Measurements from ENCODE around the gene HOXA11.

Gene HOXA11

DNA sequence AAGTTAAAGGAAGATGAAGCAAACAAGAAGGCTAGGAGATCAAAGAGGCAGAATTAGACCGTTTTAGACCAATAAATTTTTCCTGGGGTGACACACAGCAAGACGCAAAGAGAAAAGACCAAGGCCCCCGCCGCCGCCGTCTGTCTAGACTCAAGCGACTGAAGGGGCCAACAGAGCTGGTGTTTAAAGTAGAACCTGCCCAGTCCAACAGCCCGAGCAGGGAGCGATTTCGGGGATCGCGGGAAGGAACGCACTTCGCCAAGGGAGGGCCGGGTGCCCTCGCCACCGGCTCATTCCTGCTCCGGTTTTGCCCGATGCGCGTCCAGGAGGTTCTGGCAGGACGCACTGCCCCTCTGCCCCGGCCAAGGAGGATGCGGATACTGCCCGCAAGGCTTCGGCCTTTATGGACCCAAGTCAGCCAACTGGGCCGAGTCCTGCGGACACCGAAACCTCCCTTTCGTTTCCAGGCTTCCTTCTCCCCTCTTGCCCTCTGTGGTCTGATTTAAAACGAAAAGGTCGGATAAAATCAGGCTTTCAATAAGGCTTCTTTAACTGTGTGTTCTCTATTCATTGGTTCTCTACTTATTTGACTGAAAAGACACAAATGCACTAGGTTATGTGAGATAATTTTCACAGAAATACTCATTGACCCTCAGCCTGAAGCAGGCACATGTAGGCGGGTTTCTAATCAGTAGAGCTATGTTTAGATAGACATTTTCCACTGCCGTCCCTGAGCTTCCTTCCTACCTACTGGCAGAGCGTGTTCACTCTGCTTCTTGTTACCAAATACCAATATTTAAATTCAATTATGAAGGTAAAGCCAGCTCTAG is 26.4 kb downstream of the HOXA11 start:
- DNase-seq (ENCODE audit: low read depth) = no peak

DNA sequence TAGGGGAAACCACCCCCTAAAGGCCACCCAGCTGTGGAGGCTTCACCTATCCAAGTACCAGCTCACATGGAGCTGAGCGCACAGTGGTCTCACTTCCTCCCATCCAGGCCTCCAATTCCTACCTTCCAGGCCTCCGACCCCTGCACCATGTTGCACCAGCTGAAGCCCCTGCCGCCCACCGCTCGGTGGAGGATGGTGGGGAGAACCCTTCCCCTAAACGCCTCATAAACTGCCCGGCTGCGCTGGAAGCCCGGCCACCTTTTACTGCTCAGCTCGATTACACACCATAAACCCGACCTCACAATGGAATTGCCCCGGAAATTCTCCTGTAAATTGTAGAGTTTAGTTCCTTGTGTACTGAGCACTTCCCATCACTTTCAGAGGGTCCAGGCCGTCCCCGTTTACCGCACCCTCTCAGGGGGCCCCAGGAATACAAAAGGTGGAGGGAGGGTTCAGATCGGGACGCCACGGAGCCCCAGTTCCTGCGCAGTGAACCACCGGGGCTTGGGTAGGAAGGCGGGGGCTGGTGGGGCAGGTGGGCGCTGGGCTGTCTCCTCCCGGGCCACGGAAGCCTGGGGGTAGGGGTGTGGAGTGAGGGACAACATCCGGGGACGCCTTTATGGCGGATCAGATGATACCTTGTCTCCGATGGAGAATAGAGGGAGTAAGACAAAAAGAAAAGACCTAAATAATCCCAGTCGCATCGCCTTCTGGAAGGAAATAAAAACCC is 27.2 kb downstream of the HOXA11 start:
- no peak for DNase-seq (ENCODE audit: low read depth)

DNA sequence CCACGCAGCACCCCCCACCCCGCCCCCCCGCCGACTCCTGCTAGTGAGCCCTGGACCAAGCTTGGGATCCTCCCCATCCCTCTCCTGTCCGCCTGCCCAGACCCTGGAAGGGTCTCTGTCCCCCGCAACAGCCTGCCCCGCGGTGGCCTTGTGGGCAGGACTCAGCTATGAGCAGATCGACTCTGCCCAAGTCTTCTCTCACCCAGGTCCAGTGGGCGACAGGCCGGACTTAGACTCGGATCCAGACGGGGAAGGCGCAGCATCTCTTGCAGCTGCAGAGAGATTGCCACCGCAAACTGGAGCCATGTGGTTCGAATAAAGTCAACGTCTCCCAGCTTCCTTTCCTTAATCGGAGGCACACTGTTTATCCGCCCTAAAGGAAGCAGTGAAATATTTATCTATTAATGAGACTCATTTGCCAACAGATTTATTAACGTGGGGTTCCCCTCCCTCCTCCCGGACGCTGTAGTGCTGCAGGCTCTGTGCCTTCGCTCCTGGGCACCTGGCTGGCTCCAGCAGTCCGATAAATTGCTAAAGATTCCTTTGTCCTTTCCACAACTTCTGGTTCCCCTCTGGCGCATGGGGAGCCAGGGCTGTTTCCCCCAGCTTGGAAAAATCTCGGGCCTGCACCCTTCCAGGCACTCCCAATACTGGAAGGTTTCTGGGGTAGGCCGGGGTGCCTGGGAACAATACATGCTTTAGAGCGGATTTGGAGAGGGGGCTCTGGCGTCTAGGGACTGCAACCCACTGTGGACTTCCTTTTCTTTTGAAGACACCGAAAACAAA is 27.9 kb downstream of the HOXA11 start:
- DNase-seq (ENCODE audit: low read depth) = no peak

DNA sequence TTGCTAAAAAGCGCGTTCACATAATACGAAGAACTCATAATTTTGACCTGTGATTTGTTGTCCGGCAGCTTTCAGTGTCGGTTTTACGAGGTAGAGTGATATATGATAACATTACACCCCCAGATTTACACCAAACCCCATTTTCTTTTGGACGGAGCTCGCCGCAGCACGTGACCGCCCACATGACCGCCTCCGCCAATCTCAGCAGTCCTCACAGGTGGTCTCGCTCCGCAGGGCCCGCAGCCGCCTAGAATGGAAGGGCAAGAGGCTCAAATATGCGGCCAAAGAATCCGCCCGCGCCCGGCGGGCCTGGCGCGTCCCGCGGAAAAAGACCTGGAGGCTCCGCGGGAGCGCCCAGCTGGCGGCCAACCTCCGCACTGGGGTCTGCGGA is 28.5 kb downstream of the HOXA11 start, which contains the start of gene HOXA7:
HOXA7 (minus strand) TSS at position 168 of the 391 bp plus-strand sequence; CDS start at position 38, 130 bp downstream.
- no peak for DNase-seq (ENCODE audit: low read depth)

DNA sequence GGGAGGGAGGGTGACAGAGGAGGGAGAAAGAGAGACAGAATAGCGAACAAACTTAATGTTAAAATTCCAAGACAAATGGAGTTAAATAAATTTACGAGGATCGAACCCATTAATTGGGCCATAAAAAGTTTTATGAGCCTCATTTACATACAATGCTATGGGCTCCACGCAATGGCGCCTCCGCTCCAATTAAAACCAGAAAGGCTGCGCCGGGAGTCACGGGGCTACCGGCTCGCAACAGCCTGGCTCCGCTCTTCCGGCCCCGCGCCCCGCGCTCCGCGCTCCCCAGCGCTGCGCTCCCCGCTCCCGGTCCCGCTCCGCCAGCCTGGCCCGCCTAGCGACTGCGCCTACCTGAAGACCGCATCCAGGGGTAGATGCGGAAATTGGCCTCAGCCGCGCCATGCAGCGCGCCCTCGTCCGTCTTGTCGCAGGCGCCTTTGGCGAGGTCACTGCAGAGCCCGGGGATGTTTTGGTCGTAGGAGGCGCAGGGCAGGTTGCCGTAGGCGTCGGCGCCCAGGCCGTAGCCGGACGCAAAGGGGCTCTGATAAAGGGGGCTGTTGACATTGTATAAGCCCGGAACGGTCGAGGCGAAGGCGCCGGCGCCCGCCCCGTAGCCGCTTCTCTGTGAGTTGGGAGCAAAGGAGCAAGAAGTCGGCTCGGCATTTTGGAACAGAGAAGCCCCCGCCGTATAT is 29.1 kb downstream of the HOXA11 start:
- no peak for DNase-seq (ENCODE audit: low read depth)

DNA sequence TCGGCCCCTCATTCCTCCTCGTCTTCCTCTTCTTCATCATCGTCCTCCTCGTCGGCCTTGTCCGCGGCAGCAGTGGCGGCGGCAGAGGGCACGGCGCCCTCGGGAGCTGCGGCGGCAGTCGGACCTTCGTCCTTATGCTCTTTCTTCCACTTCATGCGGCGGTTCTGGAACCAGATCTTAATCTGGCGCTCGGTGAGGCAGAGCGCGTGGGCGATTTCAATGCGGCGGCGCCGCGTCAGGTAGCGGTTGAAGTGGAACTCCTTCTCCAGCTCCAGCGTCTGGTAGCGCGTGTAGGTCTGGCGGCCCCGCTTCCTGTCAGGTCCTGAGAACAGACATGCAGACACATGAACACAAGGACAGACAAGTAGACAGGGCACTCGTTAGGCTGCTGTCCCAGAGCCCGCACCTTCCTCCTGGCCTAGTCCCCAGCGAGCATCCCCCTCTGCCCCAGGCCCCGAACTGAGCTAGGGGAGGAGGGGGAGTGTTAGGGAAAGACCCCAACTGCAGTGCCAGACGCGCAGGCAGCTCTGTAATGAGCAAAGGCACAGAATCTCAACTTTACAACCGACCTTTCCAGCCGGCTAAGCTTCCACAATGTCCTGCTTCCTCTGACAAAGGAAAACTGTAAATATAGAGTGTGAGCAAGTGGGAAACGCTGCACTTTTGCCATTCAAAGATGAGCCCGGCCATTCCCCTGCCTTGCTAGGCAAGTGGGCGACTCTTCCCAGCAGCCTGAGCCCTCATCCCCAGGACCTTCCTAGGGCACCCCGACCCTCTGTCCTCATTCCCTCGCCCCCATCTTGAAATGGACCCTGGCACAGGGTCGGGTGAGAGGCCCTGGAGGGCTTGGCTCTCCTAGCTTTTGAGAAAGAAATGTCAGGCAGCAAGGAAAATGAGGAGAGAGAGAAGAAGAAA is 29.9 kb downstream of the HOXA11 start:
- DNase-seq (ENCODE audit: low read depth) = no peak

DNA sequence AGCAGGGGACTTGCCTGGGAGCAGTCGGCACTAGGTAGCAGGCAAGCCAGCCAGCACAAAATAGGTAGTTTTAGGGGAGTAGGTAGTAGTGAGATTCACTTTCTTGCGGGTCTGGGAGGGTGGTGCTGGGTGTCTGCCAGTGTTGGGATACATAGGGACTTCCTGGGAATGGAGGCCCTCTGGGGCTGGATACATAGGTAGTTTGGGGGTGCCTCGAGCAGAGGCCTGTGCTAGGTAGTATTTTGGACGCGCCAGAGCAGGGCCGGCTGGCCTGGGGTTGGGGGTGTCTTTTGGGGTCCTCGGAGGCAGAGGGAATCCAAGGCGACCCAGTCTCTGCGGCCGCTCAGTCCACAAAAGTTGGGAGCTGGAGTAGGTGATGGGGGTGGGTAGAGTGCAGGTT is 30.7 kb downstream of the HOXA11 start:
- no peak for DNase-seq (ENCODE audit: low read depth)

DNA sequence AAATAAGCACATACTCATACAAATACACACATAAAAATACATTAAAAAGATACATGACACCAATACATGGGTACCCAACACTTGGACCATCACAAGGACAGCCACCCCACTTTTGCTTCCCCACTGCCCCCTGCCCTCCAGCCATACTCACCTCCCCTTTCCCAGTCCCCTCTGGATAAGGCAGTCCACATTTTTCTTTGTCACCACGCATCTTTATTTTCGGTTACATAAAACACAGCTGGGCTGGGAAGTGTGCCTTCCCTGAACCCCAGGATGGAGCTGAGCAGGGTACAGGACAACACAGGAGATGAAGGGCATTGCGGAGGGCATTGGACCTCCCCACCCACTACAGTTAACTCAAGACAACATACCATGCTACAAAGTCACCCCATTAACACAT is 31.5 kb downstream of the HOXA11 start:
- no peak for DNase-seq (ENCODE audit: low read depth)

DNA sequence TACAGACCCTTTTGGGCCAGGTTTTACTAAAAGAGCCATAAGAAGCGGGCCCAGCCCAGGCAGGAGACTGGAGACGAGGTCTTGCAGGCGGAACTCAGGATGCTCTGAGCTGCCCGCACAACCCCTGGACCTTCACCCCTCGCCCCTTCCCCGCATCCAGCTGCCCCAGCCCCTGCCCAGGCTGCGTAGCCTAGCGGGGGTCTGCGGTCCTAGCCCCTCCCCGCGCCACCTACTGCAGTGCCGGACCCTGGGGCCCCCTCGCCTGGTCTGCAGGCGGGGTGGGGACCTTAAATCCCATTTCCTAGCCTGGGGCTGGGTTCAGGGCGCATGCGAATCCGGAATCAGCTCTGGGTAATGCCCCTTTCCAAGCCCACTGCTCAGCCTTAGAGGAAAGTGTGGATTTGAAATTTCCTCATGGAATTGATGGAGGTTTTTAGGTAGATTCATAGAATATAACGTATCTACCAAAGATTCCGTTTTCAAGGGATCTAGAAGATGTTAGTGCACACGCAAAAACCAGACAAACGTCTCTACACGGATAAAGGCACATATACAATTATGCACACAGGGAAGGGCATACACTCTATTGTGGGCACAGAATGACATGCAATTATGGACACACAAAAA is 32.1 kb downstream of the HOXA11 start:
- no peak for DNase-seq (ENCODE audit: low read depth)

DNA sequence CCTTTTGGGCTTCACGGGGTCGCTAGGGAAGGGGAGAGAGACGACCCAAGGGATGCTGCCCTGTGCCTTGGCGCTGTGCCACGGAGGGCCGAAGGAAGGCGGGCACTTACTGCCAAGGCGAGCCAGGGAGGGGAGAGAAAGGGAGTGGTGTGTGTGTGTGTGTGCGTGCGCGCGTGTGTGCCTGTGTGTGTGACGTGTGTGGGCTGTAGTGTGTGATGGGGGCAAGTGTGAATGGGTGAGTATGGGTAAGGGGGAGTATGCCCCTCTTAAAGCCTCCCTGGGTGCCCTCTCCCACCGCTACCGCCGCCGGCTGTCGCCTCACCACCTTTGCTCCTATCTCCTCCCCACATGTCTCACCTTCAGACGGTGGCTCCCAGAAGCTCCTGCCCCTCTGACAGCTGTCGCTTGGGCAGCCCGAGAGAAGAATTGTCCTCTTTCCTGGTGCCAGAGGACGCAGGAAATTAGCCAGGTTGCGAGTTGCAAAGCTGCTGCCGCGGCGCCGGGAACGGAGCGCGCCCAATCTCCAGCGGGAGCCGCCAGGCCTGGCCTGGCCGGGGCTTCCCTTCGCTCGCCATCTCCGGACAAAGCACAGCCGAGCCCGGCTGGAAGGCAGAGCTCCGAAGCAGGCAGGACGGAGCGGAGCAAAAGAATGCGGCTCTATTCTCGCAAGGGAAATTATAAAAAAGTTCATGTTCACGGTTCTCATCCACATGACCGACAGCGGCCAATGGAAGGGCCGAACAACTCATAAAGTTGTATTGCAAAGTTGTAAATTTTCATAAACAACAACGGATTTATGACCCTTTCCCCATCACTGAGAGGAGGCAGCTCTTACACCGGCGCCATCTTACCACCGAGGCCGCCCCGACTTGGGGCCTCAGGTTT is 32.9 kb downstream of the HOXA11 start, which contains the start of gene HOXA3:
HOXA3 (minus strand) TSS at position 653 of the 885 bp plus-strand sequence. CDS start 41,943 bp downstream, outside the sequence.
- DNase-seq (ENCODE audit: low read depth) = no peak

DNA sequence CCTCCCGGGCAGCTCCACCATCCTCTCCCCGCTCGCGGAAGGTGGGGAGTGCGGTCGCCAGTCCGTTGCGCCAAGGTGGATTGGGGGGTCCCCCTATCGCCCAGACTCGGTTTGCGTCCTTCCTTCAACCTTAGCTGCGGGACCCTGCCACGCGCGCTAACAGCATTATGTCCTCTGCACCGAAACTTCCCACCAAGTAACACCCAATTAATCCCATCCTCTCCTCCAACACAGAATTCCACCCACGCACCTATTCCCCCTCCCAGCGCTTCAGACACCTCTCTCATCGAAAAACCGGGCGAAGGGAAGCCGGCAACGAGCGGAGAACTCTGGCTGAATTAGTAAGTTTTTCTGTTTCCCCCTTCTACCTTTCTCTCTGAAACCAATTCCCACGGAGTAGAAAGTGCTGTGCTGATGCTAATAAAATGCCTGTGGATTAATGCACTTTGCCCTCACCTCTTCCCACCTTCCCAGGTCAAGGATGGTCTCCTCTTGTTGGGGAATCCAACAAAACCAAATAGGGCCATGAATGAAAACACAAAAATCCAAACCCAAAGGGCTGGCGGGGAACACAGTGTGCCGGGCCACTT is 33.6 kb downstream of the HOXA11 start:
- no peak for DNase-seq (ENCODE audit: low read depth)

DNA sequence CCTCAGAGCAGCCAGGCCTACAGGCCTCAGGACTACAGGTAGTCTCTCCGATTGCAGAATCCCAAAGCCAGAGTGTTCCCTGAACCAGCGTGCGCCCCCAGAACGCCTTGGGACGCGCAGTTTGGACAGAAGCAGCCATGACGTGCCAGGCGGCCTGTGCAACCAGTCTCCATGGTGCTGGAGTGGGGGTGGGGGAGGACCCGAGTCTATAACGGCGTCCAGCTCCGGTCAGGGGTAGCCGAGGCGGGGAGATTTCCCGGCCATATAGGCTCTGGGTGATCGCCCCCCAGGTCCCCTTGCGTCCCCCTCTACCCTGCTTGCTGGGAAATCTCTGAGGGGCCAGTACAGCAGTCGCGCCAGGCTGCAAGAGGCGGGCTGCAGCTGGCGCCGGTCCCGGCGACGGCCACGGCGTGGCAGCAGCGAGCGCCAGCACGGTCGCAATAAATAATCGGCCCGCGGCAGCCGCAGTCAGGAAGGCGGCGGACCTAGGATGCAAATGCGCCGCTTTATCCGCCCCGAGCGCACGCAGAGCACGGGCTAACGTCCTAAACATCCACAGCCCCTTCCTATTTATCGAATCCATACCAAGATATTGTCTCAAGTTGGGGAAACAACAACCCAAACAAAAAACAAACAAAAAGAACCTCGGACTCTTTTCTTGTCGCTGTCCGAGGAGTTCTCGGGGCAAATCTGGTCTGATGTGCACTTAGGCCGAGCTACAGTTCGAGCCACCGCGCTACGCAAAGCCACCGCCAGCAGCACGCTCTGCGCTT is 34.3 kb downstream of the HOXA11 start:
- peak; percentile 42 for DNase-seq (ENCODE audit: low read depth)

DNA sequence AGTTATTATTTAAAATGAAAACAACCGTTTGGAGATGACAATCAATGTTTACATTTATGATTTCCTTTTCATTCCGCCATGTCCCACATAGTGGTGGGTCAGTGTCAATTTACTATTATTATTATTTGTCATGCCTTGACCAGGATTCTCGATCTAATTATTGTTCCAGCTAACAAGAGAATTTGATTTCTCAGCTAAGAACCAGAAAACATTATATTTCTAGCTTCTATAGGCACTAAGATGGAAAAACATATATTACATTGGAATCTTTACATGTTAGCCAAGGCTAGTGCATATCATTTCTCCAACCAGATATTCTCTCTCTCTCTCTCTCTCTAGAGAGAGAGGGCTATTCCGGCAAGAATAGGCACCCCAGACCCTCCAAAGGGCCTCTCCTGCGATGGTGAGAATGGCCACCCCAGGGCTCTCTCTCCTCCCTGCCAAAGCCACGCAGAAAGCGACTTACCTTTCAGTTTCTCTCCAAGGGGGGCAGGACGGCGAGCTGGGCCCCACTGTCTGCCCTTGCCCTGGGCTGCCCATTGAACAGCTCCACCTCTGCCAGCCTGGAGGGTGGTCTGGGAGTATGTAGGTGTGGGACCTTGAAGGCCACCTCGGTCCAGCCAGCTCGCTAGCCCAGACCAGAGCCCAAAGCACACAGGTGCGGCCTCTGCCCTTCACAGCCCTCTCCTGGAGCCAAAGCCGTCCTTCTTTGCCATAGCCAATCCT is 35.0 kb downstream of the HOXA11 start:
- no peak for DNase-seq (ENCODE audit: low read depth)

DNA sequence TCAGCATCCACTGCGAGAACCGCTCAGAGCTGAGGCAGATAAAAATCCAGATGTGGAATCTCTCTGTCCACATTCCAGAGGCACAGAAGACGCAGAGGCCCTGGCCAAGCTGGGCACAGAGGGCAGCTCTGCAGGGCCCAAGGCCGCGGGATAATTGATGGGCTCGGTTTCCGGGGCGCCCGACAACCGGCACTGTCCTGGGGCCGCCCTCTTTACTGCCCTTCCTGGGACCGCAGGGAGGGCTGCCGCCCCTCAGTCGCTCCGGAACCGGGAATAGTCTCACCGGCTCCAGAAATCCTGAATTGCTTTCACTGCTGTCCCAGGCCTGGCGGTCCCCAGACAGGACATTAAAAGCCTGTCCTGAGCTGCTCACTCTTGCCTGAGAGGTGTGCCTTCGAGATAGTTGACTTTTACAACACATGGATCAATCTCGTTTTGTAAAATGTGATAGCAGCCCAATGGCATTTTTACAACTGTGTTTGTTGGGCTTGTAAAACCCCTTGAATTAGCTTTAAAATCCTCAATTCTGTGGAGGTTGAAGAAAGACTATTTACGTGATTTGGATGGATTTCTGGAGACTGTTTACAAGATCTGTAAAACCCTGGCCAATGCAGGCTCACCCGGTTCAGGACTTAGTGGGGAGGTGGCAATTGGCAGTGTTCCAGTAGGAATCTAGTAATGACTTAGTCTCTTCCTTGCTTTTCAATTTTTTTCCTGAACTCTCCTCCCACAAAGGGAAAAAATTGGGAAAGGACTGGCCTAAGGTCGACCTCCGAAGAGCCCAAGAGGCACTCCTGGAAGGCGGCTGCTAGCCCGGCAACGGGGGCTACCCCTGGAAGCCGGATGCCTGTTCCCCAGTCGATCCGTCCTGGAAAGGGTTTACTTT is 36.0 kb downstream of the HOXA11 start:
- no peak for DNase-seq (ENCODE audit: low read depth)

DNA sequence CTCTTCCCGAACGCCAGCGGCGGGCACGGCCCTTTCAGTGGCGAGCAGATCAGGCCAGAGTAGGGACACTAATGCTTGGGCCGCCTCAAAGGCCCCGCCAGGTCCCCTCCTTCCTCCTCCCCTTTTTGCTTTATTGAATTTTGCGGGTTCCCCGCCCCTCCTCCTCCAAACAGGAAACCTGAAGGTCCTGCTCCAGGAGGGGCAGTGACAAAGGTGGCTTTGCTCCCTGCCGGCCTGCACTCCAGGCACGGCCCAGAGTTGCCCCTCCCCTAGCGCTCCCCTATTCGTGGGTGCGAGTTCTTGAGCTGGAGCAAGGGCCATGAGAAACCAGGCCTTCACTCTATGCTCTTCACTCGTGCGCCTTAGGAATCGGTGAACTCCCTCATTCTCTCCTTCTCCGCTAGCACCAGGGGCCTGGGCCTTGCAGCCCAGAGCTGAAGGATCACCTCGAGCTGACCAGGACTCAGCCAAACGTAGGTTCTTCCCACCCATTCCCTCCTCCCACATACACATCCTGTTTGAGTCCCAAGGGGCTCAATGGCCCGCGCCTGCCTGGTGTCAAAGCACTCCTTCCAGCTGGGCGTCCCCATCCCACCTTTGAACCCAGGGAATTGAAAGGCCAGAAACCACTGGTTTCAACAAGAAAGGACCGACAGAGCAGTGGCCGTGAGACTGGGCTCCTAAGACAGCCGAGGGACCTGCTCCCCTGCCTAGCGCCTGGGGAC is 36.8 kb downstream of the HOXA11 start:
- no peak for DNase-seq (ENCODE audit: low read depth)
